ENCODE results near the gene CHIA. TPM values are rescaled to one million over a fixed set of nuclear protein-coding genes. Genes with fewer than 3 reads are reported as not detected.

CHIA gene
- total and polyA plus RNA-seq, 2 of the 13 experiments (the other 11 are each of a cell fraction or from before 2014, with no cell fraction given) = not detected

- H3K4me3 ChIP-seq (replicated peaks in 1 of 3; ENCODE audit: insufficient read depth in 1 of 3, low read depth in 2 of 3, low read length in 3 of 3) = no peak overlapping the region
- H3K36me3 ChIP-seq (replicated peaks in 1 of 2; ENCODE audit: control insufficient read depth in 1 of 2, insufficient read depth in 2 of 2, low read length in 2 of 2) = no peaks in the 10 kb centered on the region
- H3K4me1 ChIP-seq (ENCODE audit: insufficient read depth, low read length) = peaks cover 19% of the 10 kb centered on the region
- H3K27me3 ChIP-seq (ENCODE audit: control insufficient read depth in 1 of 2, insufficient read depth in 2 of 2, low read length in 2 of 2) = peaks cover 0 to 3% of the 10 kb centered on the region in 2 experiments; a peak in 2 of 5 replicates
- DNase-seq (ENCODE audit: low spot score) (no peak), FAIRE-seq (no peak), ATAC-seq (no peak)
- no peaks in the 10 kb centered on the region for H4K20me1 ChIP-seq (ENCODE audit: insufficient read depth, low read length)
- no TSS peak for BruUV-seq (replicated peaks)
- H3K9me3 ChIP-seq (ENCODE audit: low read length) = no peaks in the 10 kb centered on the region
- 68% methylated on average over 4 of the region's 4 CpGs for WGBS (ENCODE audit: low lambda C conversion rate)
- H3K9ac ChIP-seq (ENCODE audit: insufficient read depth, low read depth, low read length) = no peak overlapping the region
- TF ChIP-seq, protein P1, sequence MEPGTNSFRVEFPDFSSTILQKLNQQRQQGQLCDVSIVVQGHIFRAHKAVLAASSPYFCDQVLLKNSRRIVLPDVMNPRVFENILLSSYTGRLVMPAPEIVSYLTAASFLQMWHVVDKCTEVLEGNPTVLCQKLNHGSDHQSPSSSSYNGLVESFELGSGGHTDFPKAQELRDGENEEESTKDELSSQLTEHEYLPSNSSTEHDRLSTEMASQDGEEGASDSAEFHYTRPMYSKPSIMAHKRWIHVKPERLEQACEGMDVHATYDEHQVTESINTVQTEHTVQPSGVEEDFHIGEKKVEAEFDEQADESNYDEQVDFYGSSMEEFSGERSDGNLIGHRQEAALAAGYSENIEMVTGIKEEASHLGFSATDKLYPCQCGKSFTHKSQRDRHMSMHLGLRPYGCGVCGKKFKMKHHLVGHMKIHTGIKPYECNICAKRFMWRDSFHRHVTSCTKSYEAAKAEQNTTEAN (CRISPR knock-in tag; conservative IDR thresholded peaks at IDR 0.05) = no peak
- no peak for TF ChIP-seq ZNF3 (CRISPR knock-in tag; IDR thresholded peaks at IDR 0.05)
- TF ChIP-seq ZNF101 (CRISPR knock-in tag; IDR thresholded peaks at IDR 0.05; ENCODE audit: borderline replicate concordance, low read depth) = no peak
- no peak for TF ChIP-seq ZNF709 (CRISPR knock-in tag; IDR thresholded peaks at IDR 0.05)
- no peak for TF ChIP-seq KLF16 (CRISPR knock-in tag; IDR thresholded peaks at IDR 0.05)
- no peak for TF ChIP-seq NONO (IDR thresholded peaks at IDR 0.05)
- TF ChIP-seq NONO (CRISPR knock-in tag; conservative IDR thresholded peaks at IDR 0.05) = no peak
- no peak overlapping the region for H2AFZ ChIP-seq (ENCODE audit: low read length)
- CTCF ChIA-PET (ENCODE audit: low intra/inter-chr PET ratio, low total read pairs) = no interaction called here
- intact Hi-C loops (cut with micrococcal nuclease; ENCODE audit: unreplicated experiment) (no loop called here), in situ Hi-C loops (cut with HindIII; ENCODE audit: extremely low pct_ligation_motif_present, low pct_unique_long_range_greater_than_20kb) (no loop called here)
- POLR2A ChIA-PET = no interaction called here
- no peaks in the 10 kb centered on the region for H3K79me2 ChIP-seq (ENCODE audit: insufficient read depth, low read length)
- no peak overlapping the region for H3K4me2 ChIP-seq (ENCODE audit: low read depth, low read length)
- no peak overlapping the region for H3K27ac ChIP-seq (ENCODE audit: extremely low read length, insufficient read depth, low read length)
These were observed 16.0 kb upstream of the CHIA start for GRCh38 chr1:111274653-111275052.

DNA sequence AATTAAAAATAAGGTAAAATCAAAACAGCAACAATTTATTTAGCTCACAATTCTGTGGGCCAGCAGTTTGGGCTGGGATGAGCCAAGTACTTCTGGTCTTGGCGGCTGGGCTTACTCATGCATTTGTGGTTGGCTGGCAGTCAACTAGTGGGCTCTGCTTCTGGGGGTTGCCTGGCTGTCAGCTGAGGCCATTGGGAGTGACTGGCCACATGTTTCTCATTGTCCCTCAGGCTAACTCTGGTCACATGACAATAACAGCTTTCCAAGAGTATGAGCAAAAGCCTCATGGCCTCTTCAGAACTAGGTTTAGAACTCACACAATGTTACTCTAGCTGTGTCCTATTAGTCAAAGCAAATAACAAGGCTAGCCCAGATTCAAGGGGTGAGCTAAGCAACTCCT, 15.6 kb upstream of the CHIA start:
- Histone ChIP-seq H3K4me2 (ENCODE audit: low read depth, low read length) (no peak overlapping the region), H3K27me3 (ENCODE audit: control insufficient read depth in 1 of 2, insufficient read depth in 2 of 2, low read length in 2 of 2) (peaks cover 0 to 3% of the 10 kb centered on the region in 2 experiments; a peak in 2 of 5 replicates), H4K20me1 (ENCODE audit: insufficient read depth, low read length) (no peaks in the 10 kb centered on the region), H2AFZ (ENCODE audit: low read length) (no peak overlapping the region), H3K27ac (ENCODE audit: extremely low read length, insufficient read depth, low read length) (no peak overlapping the region), H3K36me3 (replicated peaks in 1 of 2; ENCODE audit: control insufficient read depth in 1 of 2, insufficient read depth in 2 of 2, low read length in 2 of 2) (no peaks in the 10 kb centered on the region), H3K9me3 (ENCODE audit: low read length) (no peaks in the 10 kb centered on the region), H3K4me3 (replicated peaks in 1 of 3; ENCODE audit: insufficient read depth in 1 of 3, low read depth in 2 of 3, low read length in 3 of 3) (no peak overlapping the region), H3K9ac (ENCODE audit: insufficient read depth, low read depth, low read length) (no peak overlapping the region), H3K79me2 (ENCODE audit: insufficient read depth, low read length) (no peaks in the 10 kb centered on the region), H3K4me1 (ENCODE audit: insufficient read depth, low read length) (peaks cover 18% of the 10 kb centered on the region)
- intact Hi-C loops (cut with micrococcal nuclease; ENCODE audit: unreplicated experiment) (no loop called here), in situ Hi-C loops (cut with HindIII; ENCODE audit: extremely low pct_ligation_motif_present, low pct_unique_long_range_greater_than_20kb) (no loop called here)
- DNase-seq (ENCODE audit: low spot score) (no peak), ATAC-seq (no peak), FAIRE-seq (no peak)
- BruUV-seq (replicated peaks) = no TSS peak
- WGBS (ENCODE audit: low lambda C conversion rate) = 70% methylated on average over 1 of the region's 1 CpG
- ChIA-PET POLR2A (no interaction called here), CTCF (ENCODE audit: low intra/inter-chr PET ratio, low total read pairs) (no interaction called here)
- no peak for TF ChIP-seq CREB1 (IDR thresholded peaks at IDR 0.05)
- no peak for TF ChIP-seq CREB1 (CRISPR knock-in tag; IDR thresholded peaks at IDR 0.05)
- no peak for TF ChIP-seq ZNF3 (CRISPR knock-in tag; IDR thresholded peaks at IDR 0.05)
- TF ChIP-seq KDM4B (CRISPR knock-in tag; IDR thresholded peaks at IDR 0.05) = no peak
- no peak for TF ChIP-seq ZNF619 (CRISPR knock-in tag; IDR thresholded peaks at IDR 0.05)
- TF ChIP-seq ZIK1 (CRISPR knock-in tag; IDR thresholded peaks at IDR 0.05; ENCODE audit: borderline replicate concordance, low read depth) = no peak
- TF ChIP-seq HNRNPUL1 (IDR thresholded peaks at IDR 0.05; ENCODE audit: low read depth, low read length) = no peak
- TF ChIP-seq, protein P2, sequence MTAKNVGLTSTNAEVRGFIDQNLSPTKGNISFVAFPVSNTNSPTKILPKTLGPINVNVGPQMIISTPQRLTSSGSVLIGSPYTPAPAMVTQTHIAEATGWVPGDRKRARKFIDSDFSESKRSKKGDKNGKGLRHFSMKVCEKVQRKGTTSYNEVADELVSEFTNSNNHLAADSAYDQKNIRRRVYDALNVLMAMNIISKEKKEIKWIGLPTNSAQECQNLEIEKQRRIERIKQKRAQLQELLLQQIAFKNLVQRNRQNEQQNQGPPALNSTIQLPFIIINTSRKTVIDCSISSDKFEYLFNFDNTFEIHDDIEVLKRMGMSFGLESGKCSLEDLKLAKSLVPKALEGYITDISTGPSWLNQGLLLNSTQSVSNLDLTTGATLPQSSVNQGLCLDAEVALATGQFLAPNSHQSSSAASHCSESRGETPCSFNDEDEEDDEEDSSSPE (CRISPR knock-in tag; IDR thresholded peaks at IDR 0.05) = no peak
- TF ChIP-seq ELF3 (CRISPR knock-in tag; IDR thresholded peaks at IDR 0.05) = no peak
- no peak for TF ChIP-seq SRSF4 (IDR thresholded peaks at IDR 0.05; ENCODE audit: low read depth, low read length, poor library complexity, severe bottlenecking)
- no peak for TF ChIP-seq MYC (CRISPR knock-in tag; IDR thresholded peaks at IDR 0.05; ENCODE audit: borderline replicate concordance)

Measured in HepG2 (cell line).